ENCODE data around the gene IFI27.
"Not testable (repeated sequence)": the region's sequence is repeated elsewhere in the genome, so short reads cannot be mapped to it uniquely, and the experiment has no call there.

The IFI27 gene

GRCh38 chr14:94110552-94111181, at the start of gene IFI27:
TSS of gene IFI27 (plus strand) at chr14:94110736.
- in situ Hi-C loops (cut with MboI; ENCODE audit: low sequenced_read_pairs): no loop called here

DNA sequence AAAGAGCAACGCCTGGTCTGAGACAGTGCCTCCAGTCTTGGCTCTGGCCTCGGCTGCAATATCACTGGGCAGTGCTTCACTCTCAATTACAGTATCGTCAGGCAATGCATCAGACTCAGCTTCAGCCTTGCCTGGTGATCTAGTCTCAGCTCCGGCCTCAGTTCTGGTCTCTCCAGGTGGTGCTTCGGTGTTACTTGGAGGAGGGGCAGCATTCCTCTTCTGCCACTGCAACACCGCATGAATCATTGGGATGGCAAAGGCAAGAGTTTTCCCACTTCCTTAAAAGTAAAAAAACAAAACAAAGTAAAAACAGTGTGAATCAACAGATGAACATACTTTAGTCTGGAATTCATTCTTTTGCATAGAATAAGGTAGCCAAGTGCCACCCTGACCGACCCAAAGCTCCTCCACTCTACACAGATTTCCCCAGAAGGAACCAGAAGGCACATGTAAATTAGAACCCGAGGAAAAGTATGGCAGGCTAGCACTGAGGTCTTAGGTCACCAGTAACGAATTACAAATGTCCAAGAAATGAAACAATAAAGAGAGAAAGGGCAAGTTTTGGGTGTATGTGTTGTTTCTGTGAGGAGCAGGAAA, 48.1 kb upstream of the IFI27 start:
- in situ Hi-C loops (cut with MboI; ENCODE audit: low sequenced_read_pairs): no loop called here

DNA sequence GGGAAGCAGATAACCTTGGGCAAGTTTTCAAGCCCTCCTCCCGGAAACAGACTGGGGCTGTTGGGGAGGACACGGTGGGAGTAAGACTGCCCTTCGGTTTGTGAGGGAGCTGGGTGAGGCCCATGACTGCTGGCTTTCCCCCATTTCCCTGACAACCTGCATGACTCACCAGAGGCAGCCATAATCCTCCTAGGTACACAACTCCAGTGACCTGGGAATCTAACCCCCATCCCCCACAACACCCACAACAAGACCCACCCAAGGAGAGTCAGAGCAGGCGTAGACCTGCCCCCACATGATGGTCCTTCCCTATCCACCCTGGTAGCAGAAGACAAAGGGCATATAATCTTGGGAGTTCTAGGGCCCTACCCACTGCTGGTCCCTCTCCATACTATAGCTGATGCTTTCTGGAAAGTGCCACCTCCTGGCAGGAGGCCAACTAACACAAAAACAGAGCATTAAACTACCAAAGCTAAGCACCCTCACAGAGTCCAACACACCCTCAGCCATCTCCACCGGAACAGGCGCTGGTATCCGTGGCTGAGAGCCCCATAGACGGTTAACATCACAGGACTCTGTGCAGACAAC, 44.4 kb upstream of the IFI27 start:
- in situ Hi-C loops (cut with MboI; ENCODE audit: low sequenced_read_pairs): no loop called here

DNA sequence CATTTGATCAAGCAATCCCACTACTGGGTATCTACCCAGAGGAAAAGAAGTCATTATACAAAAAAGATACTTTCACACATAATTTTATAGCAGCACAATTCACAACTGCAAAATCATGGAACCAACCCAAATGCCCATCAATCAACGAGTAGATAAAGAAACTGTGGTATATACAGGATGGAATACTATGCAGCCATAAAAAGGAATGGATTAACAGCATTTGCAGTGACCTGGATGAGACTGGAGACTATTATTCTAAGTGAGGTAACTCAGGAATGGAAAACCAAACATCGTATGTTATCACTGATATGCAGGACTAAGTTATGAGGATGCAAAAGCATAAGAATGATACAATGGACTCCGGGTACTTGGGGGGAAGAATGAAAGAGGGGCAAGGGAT, 38.5 kb upstream of the IFI27 start:
- in situ Hi-C loops (cut with MboI; ENCODE audit: low sequenced_read_pairs): not testable (repeated sequence)

DNA sequence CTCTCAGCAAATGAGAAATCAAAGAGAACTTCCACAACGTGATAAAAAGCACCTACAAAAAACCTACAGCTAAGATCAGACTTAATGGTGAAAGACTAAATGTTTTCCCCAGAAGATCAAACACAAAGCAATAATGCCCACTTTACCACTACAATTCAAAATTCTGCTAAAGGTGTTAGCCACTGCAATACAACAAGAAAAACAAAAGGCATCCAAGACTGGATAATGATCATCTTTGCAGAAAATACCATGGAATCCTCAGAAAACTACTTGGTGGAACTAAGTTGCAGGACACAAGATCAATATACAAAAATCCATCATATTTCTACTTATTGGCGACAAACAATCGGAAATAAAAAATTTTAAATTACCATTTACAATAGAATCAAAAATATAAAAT, 36.0 kb upstream of the IFI27 start:
- in situ Hi-C loops (cut with MboI; ENCODE audit: low sequenced_read_pairs): no loop called here

GRCh38 chr14:94075008-94075407, 35.5 kb upstream of the IFI27 start:
- in situ Hi-C loops (cut with MboI; ENCODE audit: low sequenced_read_pairs): no loop called here

DNA sequence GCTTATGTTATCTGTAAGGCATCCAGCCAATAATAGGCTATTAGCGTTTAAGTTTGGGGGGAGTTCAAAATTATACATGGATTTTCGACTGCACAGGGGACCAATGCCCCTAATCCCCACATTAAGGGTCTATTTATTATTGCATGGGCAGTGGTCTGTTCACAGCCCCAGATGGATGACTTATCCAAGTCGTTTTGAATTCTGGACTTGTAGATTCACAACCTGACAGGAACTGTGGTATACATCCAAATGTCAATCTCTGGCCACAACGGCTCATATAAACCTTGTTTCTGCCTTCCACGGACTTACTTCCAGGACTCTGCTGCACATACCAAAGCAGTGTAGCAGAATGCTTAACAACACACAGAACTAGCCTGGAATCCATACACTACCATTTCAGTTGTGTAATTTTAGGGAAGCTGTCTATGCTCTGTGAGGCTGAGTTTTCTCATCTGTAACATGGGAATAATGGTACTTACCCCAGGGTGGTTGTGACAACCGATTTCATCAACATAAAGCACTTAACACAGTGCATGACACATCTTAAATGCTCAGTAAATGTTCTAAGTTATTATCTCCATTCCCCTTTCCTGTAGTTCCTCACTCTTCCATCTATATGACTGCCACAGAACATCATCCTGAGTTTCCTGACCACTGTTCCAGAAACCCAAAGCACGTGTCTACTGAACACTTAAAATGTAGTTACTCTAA, 33.3 kb upstream of the IFI27 start:
- in situ Hi-C loops (cut with MboI; ENCODE audit: low sequenced_read_pairs): no loop called here

DNA sequence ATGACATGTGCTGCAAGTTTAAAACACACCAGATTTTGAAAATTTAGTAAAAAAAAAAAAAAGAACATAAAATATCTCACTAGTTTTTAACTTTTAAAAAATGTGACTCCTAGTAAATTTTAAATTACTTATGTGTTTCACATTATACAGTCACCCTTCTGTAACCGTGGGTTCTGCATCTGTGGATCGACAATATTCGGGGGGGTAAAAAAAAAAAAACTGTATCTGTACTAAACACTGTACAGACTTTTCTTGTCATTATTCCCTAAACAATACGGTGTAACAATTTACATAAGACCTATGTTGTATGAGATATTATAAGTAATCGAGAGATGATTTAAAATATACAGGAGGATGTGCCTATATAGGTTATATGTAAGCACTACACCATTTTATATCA, 32.7 kb upstream of the IFI27 start:
- in situ Hi-C loops (cut with MboI; ENCODE audit: low sequenced_read_pairs): no loop called here

DNA sequence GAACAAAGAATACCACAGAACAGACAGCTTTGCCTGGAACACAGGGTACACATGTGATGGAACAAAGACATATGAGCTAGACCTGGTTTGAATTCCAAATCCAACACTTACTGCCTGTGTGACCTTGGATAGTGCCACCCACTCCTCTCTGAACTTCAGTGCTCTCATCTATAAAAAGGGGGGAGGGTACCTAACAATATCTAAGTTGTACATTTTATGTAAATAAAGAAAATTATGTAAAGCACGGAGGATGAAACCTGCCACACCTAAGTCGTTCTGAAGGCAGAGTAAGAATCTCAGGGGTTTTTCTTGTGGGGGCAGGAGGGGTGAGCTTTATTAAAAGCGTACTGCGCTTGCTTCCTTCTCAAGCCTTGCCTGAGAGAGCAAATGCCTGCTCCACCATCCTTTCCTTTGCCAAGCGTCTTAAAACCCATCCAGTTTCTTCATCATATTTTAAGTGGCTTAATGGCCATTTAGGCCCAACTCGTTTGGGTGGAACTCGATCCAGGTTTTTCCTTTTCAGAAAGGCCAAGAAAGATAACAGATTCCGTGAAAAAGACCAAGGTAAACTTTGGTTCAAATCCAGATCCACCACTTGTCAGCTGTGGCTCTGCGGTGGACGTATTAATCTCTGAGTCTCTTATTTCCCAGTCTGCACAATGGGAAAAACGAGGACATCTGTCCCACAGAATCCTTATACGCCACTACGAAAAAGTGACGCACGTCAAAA, 30.5 kb upstream of the IFI27 start:
- in situ Hi-C loops (cut with MboI; ENCODE audit: low sequenced_read_pairs): no loop called here

GRCh38 chr14:94080621-94081385, 29.7 kb upstream of the IFI27 start, which contains the start of the genes DDX24 and IFI27L1:
TSS of gene DDX24 (minus strand) at chr14:94081202. CDS start at chr14:94079742, 1,460 bp downstream.
TSS of gene IFI27L1 (plus strand) at chr14:94081310. CDS start at chr14:94096938, 15,628 bp downstream.
- in situ Hi-C loops (cut with MboI; ENCODE audit: low sequenced_read_pairs): no loop called here

GRCh38 chr14:94081386-94081820, 29.1 kb upstream of the IFI27 start:
- in situ Hi-C loops (cut with MboI; ENCODE audit: low sequenced_read_pairs): no loop called here

DNA sequence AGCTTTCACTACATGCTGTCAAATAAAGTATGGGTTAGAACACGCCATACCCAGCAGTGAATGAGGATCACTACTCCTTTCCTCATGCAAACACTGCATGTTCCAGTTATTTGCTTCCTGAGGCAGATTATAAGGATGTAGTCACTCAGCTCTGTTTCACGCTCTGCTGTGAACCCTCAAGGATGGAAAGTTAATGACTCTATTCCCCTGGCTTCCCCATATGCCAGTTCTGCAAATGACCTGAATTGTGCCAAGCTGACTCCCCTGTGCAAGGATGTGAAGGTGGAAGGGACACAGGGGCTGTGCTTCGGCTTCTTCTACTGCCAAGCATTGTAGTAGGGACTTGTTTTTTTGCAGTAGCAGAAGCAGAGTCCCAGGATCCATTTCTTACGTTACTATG, 22.6 kb upstream of the IFI27 start:
- in situ Hi-C loops (cut with MboI; ENCODE audit: low sequenced_read_pairs): no loop called here

DNA sequence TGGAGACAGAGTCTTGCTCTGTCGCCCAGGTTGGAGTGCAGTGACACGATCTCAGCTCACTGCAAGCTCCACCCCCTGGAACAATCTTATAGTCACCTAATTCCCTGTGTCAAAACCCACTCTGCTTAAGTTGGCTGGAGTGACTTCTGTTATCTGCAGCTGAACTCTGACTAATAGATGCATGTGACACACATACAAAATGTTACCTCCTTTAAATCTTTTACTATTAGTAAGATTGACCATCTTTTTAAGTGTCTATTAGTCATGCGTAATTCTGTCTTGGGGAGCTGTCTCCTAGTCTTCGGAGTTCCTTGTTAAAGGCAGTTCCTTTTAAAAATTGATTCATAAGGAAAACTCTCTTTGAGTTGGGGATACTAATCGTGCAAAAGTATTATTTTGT, 22.0 kb upstream of the IFI27 start:
- in situ Hi-C loops (cut with MboI; ENCODE audit: low sequenced_read_pairs): no loop called here

DNA sequence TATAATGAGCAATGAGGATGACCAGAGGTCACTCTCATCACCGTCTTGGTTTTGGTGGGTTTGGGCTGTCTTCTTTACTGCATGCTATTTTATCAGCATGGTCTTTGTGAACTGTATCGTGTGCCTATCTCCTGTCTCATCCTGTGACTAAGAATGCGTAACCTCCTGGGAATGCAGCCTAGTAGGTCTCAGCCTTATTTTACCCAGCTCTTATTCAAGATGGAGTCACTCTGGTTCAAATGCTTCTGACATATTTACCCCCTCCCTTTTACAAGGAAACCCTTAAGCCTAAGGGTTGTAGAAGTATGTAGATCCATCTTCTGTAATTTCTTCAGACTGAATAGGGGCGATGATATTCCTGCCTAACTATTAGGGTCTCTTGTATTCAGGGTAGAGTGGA, 21.1 kb upstream of the IFI27 start:
- in situ Hi-C loops (cut with MboI; ENCODE audit: low sequenced_read_pairs): no loop called here

DNA sequence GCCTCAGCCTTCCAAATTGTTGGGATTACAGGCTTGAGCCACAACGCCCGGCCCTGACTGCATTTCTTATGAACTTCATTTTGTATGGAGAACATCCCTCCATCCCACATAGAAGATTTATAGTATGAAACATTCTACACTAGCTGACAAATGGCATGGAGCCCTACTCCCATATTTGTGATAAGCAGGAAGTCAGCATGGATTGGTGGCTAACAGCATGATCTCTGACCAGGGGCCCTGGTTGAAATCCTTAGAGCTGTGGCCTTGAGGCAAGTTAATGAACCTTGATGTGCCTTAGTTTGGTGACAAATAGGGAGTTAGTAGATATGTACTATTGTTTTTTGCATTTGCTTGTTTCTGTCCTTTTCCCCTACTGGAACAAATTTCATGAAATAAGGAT, 17.1 kb upstream of the IFI27 start:
- in situ Hi-C loops (cut with MboI; ENCODE audit: low sequenced_read_pairs): no loop called here

DNA sequence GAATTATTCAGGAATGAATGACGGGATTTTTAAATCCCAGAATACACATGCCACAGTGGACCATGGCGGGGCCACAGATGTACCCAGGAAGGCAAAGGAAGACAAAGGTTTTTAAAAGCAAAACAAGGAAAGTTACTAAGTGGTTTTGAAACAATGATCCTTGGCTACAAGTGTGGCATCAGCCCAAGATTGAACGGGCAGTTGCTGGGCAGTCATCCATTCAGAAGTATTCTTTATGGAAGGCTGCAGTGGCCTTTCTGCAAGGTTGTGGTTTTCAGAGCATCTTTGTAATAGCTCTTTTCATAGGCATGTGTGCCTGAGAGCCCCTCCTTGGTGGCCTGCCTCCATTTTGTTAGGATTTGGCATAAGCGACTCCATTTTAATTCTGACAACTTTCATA, 13.4 kb upstream of the IFI27 start:
- in situ Hi-C loops (cut with MboI; ENCODE audit: low sequenced_read_pairs): no loop called here

DNA sequence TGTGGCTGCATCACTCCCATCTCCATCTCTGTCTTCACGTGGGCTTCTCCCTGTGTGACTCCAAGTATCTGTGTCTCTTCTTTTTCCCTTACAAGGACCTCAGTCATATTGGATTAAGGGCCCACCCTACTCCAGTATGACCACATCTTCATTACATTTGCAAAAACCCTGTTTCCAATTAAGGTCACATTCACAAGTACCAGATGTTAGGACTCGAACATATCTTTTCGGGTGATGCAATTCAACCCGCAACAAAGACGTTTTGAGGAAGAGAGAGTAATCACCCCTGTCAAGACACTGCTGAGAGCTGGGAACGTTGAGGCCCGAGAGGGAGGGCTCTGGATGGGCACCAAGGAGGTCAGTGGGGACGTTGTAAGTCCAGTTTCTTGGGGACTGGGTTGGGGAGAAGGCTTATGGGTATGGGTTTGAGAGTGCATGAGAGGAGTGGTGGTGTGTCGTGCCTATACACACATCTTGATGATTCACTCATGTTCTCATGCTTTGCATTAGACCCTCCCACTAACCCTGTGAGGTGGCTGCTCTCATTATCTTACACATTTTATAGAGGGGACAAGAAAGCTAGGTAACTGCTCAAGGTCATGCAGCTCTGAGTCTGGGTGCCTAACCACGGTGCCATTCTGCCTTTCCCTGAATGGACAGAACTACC, 12.1 kb upstream of the IFI27 start:
- in situ Hi-C loops (cut with MboI; ENCODE audit: low sequenced_read_pairs): no loop called here

- in situ Hi-C loops (cut with MboI; ENCODE audit: low sequenced_read_pairs): no loop called here
Measured at GRCh38 chr14:94099006-94099405, 11.5 kb upstream of the IFI27 start.

- in situ Hi-C loops (cut with MboI; ENCODE audit: low sequenced_read_pairs): no loop called here
Measured at GRCh38 chr14:94100847-94101246, 9.7 kb upstream of the IFI27 start.

GRCh38 chr14:94101748-94102147, 8.8 kb upstream of the IFI27 start:
- in situ Hi-C loops (cut with MboI; ENCODE audit: low sequenced_read_pairs): no loop called here

Data from hTERT RPE-1 (cell line).